Thoracic aorta (tissue), 2 donors: Measurements from ENCODE around the gene B4GALNT2. TPM values are rescaled to one million over a fixed set of nuclear protein-coding genes. Genes with fewer than 3 reads are reported as not detected.

ENCODE experiments used
- ATAC-seq: fragments of 150-250 bp; one replicate; pipeline ENCODE4 v1.8.0; 2017; ENCODE audit warnings: low read depth; ENCODE audit not compliant: insufficient number of reproducible peaks, low FRiP score
- DNase-seq: peaks from one replicate; pipeline ENCODE4 v3.0.0-alpha.2; 2020; ENCODE audit warnings: low spot score
- H3K27ac ChIP-seq, 2 donors: fragments of 200-600 bp; sonication (generic); 1 replicate in 1 of 2; 2 replicates in 1 of 2; pipeline ENCODE4 v1.5.1; 2016; ENCODE audit warnings: mild to moderate bottlenecking in 2 of 2, moderate library complexity in 2 of 2
- H3K27me3 ChIP-seq: fragments of 200-600 bp; sonication (generic); replicated peaks from 2 replicates; pipeline ENCODE4 v1.6.0; 2016; ENCODE audit warnings: mild to moderate bottlenecking; ENCODE audit not compliant: insufficient read depth
- H3K36me3 ChIP-seq: fragments of 200-600 bp; sonication (generic); one replicate; pipeline ENCODE4 v1.5.1; 2016
- H3K4me1 ChIP-seq, 2 donors: fragments of 200-600 bp; sonication (generic); 1 replicate in 1 of 2; 2 replicates in 1 of 2; pipeline versions ENCODE4 v1.5.1 to v1.6.0; 2016; ENCODE audit warnings: low read depth in 2 of 2, mild to moderate bottlenecking in 1 of 2; ENCODE audit not compliant: control insufficient read depth in 1 of 2
- H3K4me3 ChIP-seq: fragments of 200-600 bp; sonication (generic); 2 replicates; pipeline ENCODE4 v1.5.1; 2016; ENCODE audit warnings: mild to moderate bottlenecking
- H3K9me3 ChIP-seq: fragments of 200-600 bp; sonication (generic); 2 replicates; pipeline ENCODE4 v1.5.1; 2016
- CTCF ChIP-seq: fragments of 200-600 bp; sonication (generic); IDR thresholded peaks from one replicate; pipeline ENCODE4 v1.5.1; 2019; ENCODE audit warnings: antibody characterized with exemption
- total RNA-seq, 2 donors: library from RNA; depleted of rRNA; stranded (reverse); fragments of >200 nt; gene quantifications; one replicate each; pipeline versions ENCODE4 v1.1.0 to v1.2.3, GENCODE V29; 2016

B4GALNT2 gene
- total RNA-seq, 2 donors from 2014 or later = not detected

- H3K4me1 ChIP-seq = no peaks in the 10 kb centered on the region
- TF ChIP-seq CTCF = no peak
- DNase-seq (no peak), ATAC-seq (no peak)
- no peaks in the 10 kb centered on the region for H3K36me3 ChIP-seq
- no peaks in the 10 kb centered on the region for H3K9me3 ChIP-seq
- H3K27me3 ChIP-seq = no peaks in the 10 kb centered on the region
- H3K4me3 ChIP-seq = no peak overlapping the region
- H3K27ac ChIP-seq = no peak overlapping the region
Observed at GRCh38 chr17:49104511-49105074, 28.0 kb upstream of the B4GALNT2 start.

DNA sequence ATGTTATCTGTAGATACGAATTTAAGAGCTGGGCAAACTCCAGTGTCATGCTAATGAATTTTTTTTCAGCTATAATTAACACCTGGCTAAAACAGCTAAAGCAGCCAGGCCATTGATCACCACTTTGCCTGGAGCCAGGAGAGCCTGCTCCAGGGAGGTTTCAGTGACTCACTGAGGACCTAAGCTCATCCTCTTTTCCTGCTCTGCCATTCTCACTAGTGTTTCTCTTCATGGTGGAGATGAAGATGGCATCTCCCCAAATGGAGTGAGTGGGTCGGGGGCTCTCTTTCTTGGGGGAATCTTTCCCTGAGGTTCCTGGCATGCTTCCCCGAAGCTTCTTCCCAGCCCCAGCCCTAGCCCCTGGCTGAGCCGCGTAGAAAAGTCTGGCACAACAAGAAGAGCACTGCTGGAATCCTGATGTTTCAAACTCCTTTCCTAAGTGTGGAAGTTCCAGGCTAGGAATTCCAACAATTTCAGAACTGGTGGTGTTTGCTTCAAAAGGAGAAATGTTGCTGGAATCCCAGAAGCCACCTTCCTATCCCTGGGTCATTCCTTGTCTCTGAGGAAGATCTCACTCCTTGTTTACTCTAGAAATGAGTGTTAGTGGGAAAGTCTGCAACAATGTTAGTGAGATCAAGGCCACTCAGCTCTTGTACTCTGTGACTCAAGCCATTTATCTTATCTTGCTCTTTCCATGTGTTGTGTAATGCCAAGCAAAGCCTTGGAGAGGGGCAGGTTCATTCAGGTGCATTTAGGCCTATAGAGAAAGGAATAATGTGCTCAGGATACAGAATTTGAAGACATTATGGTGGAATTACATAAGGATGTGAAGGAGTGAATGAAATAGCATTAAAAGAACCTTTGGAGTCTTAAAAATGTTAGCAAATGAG is 26.0 kb upstream of the B4GALNT2 start:
- no peak for TF ChIP-seq CTCF
- no peak overlapping the region for H3K4me3 ChIP-seq
- ATAC-seq (no peak), DNase-seq (no peak)
- H3K4me1 ChIP-seq = no peaks in the 10 kb centered on the region
- H3K27me3 ChIP-seq = no peaks in the 10 kb centered on the region
- no peaks in the 10 kb centered on the region for H3K9me3 ChIP-seq
- H3K36me3 ChIP-seq = no peaks in the 10 kb centered on the region
- no peak overlapping the region for H3K27ac ChIP-seq

- no peaks in the 10 kb centered on the region for H3K36me3 ChIP-seq
- no peaks in the 10 kb centered on the region for H3K9me3 ChIP-seq
- H3K4me1 ChIP-seq = no peaks in the 10 kb centered on the region
- TF ChIP-seq CTCF = no peak
- no peak for DNase-seq
- no peak overlapping the region for H3K4me3 ChIP-seq
- no peak for ATAC-seq
- no peaks in the 10 kb centered on the region for H3K27me3 ChIP-seq
- no peak overlapping the region for H3K27ac ChIP-seq
Observed at GRCh38 chr17:49107211-49107557, 25.4 kb upstream of the B4GALNT2 start.

DNA sequence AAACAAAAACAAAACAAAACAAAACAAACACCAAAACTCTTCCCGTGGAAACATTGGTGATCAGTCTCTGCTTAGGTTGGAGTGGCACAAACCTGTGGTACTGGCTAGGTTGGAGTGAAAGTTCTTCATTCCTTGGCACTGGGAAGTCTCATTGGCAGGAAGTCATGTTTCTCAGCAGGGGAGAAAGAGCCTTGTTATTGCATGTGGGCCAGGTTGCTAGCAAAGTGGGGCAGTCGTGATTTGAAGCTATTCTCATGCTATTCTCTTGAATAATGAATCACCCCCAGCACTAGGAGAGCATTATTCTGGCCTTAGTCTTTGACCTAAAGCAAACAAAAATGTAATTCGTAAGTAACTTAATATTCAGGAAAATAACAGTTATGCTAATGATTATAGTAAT is 24.3 kb upstream of the B4GALNT2 start:
- no peaks in the 10 kb centered on the region for H3K9me3 ChIP-seq
- no peak for ATAC-seq
- no peaks in the 10 kb centered on the region for H3K27me3 ChIP-seq
- TF ChIP-seq CTCF = no peak
- H3K36me3 ChIP-seq = no peaks in the 10 kb centered on the region
- H3K27ac ChIP-seq = no peak overlapping the region
- no peak overlapping the region for H3K4me3 ChIP-seq
- no peak for DNase-seq
- no peaks in the 10 kb centered on the region for H3K4me1 ChIP-seq

- ATAC-seq (no peak), DNase-seq (no peak)
- no peaks in the 10 kb centered on the region for H3K4me1 ChIP-seq
- H3K27ac ChIP-seq = no peak overlapping the region
- no peaks in the 10 kb centered on the region for H3K9me3 ChIP-seq
- H3K27me3 ChIP-seq = no peaks in the 10 kb centered on the region
- no peak for TF ChIP-seq CTCF
- no peaks in the 10 kb centered on the region for H3K36me3 ChIP-seq
- H3K4me3 ChIP-seq = no peak overlapping the region
Observed at GRCh38 chr17:49110509-49110908, 22.1 kb upstream of the B4GALNT2 start.
